Vein endothelial cell (primary cell): Measurements from ENCODE around the gene OBSL1. TPM values are rescaled to one million over a fixed set of nuclear protein-coding genes. Genes with fewer than 3 reads are reported as not detected.

Experiments used
- small RNA-seq: library from RNA; depleted of rRNA; stranded (forward); fragments of <200 nt; gene quantifications from one replicate; pipeline ENCODE3, GENCODE V24; 2012
- total RNA-seq: library from RNA; depleted of rRNA; stranded (reverse); fragments of >200 nt; gene quantifications from 2 replicates; pipeline ENCODE4 v1.2.3, GENCODE V29; 2012

OBSL1 gene
- total RNA-seq = 18.5 and 22.5 TPM in 2 replicates

DNA sequence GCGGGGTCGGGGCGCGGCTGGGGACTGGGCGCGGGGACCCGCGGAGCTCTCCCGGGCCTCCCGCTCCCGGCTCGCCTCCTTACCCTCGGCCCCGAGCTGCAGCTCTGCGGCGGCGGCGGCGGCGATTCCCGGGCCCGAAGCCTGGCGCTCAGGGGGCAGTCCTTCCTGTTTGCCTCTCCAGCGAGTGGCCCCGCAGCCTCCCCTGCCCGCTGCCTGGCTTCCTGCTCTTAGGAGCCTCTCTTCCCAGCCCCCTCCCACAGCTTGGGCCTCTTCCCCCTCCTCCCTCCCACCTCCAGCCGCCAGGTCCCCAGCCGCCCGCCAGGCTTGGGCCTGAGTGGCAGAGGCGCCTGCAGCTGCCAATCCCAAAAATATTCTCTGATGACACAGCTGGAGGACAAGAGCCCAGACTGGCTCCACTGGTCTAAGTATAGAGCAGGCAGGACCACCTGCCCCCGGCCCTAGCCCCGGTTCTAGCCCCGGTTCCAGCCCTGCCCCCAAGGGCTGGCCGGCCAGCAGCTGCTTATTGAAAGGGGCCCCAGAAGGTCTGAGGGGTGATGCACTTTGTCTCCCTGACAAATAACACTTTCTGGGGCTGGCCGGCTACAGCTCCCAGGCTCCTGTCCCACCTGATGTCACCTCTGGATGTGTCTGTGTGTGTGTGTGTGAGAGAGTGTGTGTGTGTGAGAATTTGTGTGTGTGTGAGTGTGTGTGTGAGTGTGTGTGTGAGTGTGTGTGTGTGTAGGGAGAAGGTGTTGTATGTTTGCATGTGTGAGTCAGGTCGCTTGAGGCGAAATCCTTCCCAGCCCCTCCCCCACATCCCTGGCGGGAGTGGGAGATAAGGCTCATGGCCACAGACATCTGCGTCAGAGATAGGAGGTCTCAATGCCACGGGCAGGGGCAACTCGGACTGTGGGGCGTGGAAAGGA lies at the start of gene OBSL1:
TSS of gene OBSL1 (minus strand) at position 229 of the 926 bp plus-strand sequence. CDS start 307 bp downstream, outside the sequence.

GRCh38 chr2:219597552-219598307 lies 26.4 kb upstream of the OBSL1 start, which contains the start of gene STK11IP:
TSS of gene STK11IP (plus strand) at chr2:219597857. CDS start at chr2:219598120, 263 bp downstream.

GRCh38 chr2:219572237-219573001 lies 1.1 kb upstream of the OBSL1 start, which contains the start of gene INHA:
TSS of gene INHA (plus strand) at chr2:219572310. CDS start at chr2:219572375, 65 bp downstream.

GRCh38 chr2:219543596-219544358 lies 27.6 kb downstream of the OBSL1 start, which contains the start of the genes CHPF and TMEM198:
TSS of gene CHPF (minus strand) at chr2:219543809. CDS start at chr2:219543538, 271 bp downstream.
TSS of gene TMEM198 (plus strand) at chr2:219544028. CDS start at chr2:219544728, 700 bp downstream.

GRCh38 chr2:219514196-219514761 lies 57.1 kb downstream of the OBSL1 start, which contains the start of gene ASIC4:
TSS of gene ASIC4 (plus strand) at chr2:219514482. CDS start at chr2:219514725, 243 bp downstream.

Small RNA genes lying within 50 kb of the gene (small RNA-seq; reads per million reads assigned to genes)
- gene MIR3132 (not detected), gene RN7SKP213 (not detected)

Other genes with a start within 250 kb of the OBSL1 start
- not detected in 2 replicates for gene RESP18, start 238.8 kb downstream of the OBSL1 start, total RNA-seq
- 57.2 and 60.8 TPM in 2 replicates for gene DNPEP, start 183.6 kb downstream of the OBSL1 start, total RNA-seq
- under 0.01 TPM in 1 of 2 replicates, not detected in the other for gene DES, start 153.2 kb downstream of the OBSL1 start, total RNA-seq
- under 0.01 and 1.4 TPM in 2 replicates for gene SPEG, start 136.7 kb downstream of the OBSL1 start, total RNA-seq
- 33.9 and 40.2 TPM in 2 replicates for gene GMPPA, start 72.6 kb downstream of the OBSL1 start, total RNA-seq
- gene ASIC4, start 57.1 kb downstream of the OBSL1 start, total RNA-seq = not detected in 2 replicates
- 1.9 and 2.0 TPM in 2 replicates for gene CHPF, start 27.7 kb downstream of the OBSL1 start, total RNA-seq
- not detected in 2 replicates for gene TMEM198, start 27.5 kb downstream of the OBSL1 start, total RNA-seq
- not detected in 2 replicates for gene INHA, start 771 bp upstream of the OBSL1 start, total RNA-seq
- 10.0 and 12.4 TPM in 2 replicates for gene STK11IP, start 26.3 kb upstream of the OBSL1 start, total RNA-seq
- 0.10 and 0.33 TPM in 2 replicates for gene SLC4A3, start 56.1 kb upstream of the OBSL1 start, total RNA-seq